ENCODE results near the gene CXCL12. TPM values are rescaled to one million over a fixed set of nuclear protein-coding genes. Genes with fewer than 3 reads are reported as not detected.

The CXCL12 gene
- total and polyA plus RNA-seq, 4 donors: 23.8 to 66.3 (median 41.8) TPM

DNA sequence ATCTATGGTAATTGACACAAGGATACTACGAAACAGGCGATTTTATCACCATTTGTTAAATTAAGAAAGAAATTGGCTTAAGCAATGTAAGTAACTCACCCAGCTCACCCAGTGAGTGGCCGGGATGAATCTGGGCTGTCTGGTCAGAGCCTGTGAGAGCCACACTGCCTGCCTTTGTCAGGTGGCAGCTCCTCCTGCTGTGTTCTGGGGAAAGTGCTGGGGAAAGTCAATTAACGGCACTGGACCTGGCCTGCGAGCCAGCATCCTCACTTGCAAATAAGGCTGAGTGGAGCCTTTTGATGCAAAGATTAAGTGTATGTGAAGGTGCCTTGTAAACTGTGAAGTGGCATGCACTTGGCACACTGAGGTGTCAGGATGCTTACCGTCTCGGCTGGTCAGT lies 13.4 kb upstream of the CXCL12 start:
- TF ChIP-seq RXRA (IDR thresholded peaks at IDR 0.05) (no peak), HNF4A (conservative IDR thresholded peaks at IDR 0.05) (no peak), FOXA1 (IDR thresholded peaks at IDR 0.05) (no peak), JUND (IDR thresholded peaks at IDR 0.05) (no peak)
- TF ChIP-seq, protein P1, sequence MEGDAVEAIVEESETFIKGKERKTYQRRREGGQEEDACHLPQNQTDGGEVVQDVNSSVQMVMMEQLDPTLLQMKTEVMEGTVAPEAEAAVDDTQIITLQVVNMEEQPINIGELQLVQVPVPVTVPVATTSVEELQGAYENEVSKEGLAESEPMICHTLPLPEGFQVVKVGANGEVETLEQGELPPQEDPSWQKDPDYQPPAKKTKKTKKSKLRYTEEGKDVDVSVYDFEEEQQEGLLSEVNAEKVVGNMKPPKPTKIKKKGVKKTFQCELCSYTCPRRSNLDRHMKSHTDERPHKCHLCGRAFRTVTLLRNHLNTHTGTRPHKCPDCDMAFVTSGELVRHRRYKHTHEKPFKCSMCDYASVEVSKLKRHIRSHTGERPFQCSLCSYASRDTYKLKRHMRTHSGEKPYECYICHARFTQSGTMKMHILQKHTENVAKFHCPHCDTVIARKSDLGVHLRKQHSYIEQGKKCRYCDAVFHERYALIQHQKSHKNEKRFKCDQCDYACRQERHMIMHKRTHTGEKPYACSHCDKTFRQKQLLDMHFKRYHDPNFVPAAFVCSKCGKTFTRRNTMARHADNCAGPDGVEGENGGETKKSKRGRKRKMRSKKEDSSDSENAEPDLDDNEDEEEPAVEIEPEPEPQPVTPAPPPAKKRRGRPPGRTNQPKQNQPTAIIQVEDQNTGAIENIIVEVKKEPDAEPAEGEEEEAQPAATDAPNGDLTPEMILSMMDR (IDR thresholded peaks at IDR 0.05; ENCODE audit: low read depth, low read length, missing input control): no peak
- no peak overlapping the region for H3K27ac ChIP-seq (ENCODE audit: low read depth in 1 of 2, low read length in 2 of 2)
- H3K4me1 ChIP-seq (ENCODE audit: control insufficient read depth in 4 of 4, insufficient read depth in 4 of 4, low read length in 3 of 4): peaks cover 0 to 7% (median 5%) of the 10 kb centered on the region in 4 donors
- no peak overlapping the region for H3K4me3 ChIP-seq (ENCODE audit: low read depth in 1 of 3, low read length in 3 of 3)
- H3K9me3 ChIP-seq (ENCODE audit: control insufficient read depth in 4 of 4, low read length in 3 of 4): no peaks in the 10 kb centered on the region
- no peak overlapping the region for H3K9ac ChIP-seq (ENCODE audit: low read depth in 1 of 2, low read length in 2 of 2)
- H3K36me3 ChIP-seq (ENCODE audit: control insufficient read depth in 4 of 4, insufficient read depth in 3 of 4, low read depth in 1 of 4, low read length in 3 of 4): no peaks in the 10 kb centered on the region
- DNase-seq (ENCODE audit: low spot score): no peak
- H3K27me3 ChIP-seq (ENCODE audit: control insufficient read depth in 4 of 4, insufficient read depth in 4 of 4, low read length in 3 of 4): no peaks in the 10 kb centered on the region
- WGBS: 45% methylated on average over 7 of the region's 7 CpGs

DNA sequence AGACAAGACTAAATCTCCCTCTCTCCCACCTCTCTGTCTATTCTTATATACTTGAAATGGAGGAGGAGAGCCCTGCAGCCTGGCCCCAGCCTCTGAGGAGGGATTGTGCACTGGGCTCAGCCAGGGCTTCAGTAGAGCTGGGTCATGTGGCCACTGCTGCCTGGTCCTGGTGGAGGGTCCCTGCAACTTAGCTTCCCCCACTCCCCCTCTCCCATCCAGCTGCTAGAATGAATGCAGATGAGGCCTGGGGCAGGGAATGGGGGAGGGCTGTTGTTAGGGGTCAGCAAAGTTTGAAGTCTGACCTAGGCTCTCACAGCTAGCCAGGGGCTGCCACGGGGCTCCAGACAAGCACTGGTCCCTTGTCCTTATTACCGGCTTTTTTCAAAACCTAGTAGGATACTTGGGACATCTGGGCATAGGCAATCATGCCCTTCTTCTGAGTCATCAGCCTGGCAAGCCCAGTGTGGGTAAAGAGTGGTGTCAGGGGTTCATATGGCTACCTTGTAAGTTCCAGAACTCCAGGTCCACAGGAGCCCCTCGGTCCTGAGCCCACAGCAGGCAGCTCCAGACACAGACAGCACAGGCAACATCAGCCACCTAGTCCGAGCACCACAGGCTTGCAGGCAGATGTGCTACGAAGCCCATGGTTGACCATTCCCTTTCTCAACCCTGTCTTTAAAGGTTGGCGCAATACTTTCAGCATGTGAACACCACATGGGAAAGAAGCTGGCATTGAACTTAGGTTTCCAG lies 12.8 kb upstream of the CXCL12 start:
- Histone ChIP-seq H3K27me3 (ENCODE audit: control insufficient read depth in 4 of 4, insufficient read depth in 4 of 4, low read length in 3 of 4) (no peaks in the 10 kb centered on the region), H3K4me3 (ENCODE audit: low read depth in 1 of 3, low read length in 3 of 3) (no peak overlapping the region), H3K27ac (ENCODE audit: low read depth in 1 of 2, low read length in 2 of 2) (no peak overlapping the region), H3K9ac (ENCODE audit: low read depth in 1 of 2, low read length in 2 of 2) (no peak overlapping the region), H3K9me3 (ENCODE audit: control insufficient read depth in 4 of 4, low read length in 3 of 4) (no peaks in the 10 kb centered on the region), H3K4me1 (ENCODE audit: control insufficient read depth in 4 of 4, insufficient read depth in 4 of 4, low read length in 3 of 4) (peaks cover 0 to 7% (median 5%) of the 10 kb centered on the region in 4 donors), H3K36me3 (ENCODE audit: control insufficient read depth in 4 of 4, insufficient read depth in 3 of 4, low read depth in 1 of 4, low read length in 3 of 4) (no peaks in the 10 kb centered on the region)
- WGBS: 75% methylated on average over 6 of the region's 6 CpGs
- TF ChIP-seq, protein P2, sequence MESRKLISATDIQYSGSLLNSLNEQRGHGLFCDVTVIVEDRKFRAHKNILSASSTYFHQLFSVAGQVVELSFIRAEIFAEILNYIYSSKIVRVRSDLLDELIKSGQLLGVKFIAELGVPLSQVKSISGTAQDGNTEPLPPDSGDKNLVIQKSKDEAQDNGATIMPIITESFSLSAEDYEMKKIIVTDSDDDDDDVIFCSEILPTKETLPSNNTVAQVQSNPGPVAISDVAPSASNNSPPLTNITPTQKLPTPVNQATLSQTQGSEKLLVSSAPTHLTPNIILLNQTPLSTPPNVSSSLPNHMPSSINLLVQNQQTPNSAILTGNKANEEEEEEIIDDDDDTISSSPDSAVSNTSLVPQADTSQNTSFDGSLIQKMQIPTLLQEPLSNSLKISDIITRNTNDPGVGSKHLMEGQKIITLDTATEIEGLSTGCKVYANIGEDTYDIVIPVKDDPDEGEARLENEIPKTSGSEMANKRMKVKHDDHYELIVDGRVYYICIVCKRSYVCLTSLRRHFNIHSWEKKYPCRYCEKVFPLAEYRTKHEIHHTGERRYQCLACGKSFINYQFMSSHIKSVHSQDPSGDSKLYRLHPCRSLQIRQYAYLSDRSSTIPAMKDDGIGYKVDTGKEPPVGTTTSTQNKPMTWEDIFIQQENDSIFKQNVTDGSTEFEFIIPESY (IDR thresholded peaks at IDR 0.05): no peak
- TF ChIP-seq RAD21 (IDR thresholded peaks at IDR 0.05) (no peak), HNF4G (IDR thresholded peaks at IDR 0.05) (no peak), NR2F2 (IDR thresholded peaks at IDR 0.05) (no peak), TAF1 (conservative IDR thresholded peaks at IDR 0.05) (no peak), RXRA (IDR thresholded peaks at IDR 0.05) (no peak), FOXA2 (IDR thresholded peaks at IDR 0.05) (no peak)
- TF ChIP-seq, protein P3, sequence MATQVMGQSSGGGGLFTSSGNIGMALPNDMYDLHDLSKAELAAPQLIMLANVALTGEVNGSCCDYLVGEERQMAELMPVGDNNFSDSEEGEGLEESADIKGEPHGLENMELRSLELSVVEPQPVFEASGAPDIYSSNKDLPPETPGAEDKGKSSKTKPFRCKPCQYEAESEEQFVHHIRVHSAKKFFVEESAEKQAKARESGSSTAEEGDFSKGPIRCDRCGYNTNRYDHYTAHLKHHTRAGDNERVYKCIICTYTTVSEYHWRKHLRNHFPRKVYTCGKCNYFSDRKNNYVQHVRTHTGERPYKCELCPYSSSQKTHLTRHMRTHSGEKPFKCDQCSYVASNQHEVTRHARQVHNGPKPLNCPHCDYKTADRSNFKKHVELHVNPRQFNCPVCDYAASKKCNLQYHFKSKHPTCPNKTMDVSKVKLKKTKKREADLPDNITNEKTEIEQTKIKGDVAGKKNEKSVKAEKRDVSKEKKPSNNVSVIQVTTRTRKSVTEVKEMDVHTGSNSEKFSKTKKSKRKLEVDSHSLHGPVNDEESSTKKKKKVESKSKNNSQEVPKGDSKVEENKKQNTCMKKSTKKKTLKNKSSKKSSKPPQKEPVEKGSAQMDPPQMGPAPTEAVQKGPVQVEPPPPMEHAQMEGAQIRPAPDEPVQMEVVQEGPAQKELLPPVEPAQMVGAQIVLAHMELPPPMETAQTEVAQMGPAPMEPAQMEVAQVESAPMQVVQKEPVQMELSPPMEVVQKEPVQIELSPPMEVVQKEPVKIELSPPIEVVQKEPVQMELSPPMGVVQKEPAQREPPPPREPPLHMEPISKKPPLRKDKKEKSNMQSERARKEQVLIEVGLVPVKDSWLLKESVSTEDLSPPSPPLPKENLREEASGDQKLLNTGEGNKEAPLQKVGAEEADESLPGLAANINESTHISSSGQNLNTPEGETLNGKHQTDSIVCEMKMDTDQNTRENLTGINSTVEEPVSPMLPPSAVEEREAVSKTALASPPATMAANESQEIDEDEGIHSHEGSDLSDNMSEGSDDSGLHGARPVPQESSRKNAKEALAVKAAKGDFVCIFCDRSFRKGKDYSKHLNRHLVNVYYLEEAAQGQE (IDR thresholded peaks at IDR 0.05): no peak
- DNase-seq (ENCODE audit: low spot score): peak; percentile 23
